HG03196 (cell line): Measurements from ENCODE around the gene RASD1.
"Not testable (repeated sequence)": the region's sequence is repeated elsewhere in the genome, so short reads cannot be mapped to it uniquely, and the experiment has no call there.

ENCODE experiments used
- ATAC-seq: cut with Tn5 transposase; IDR thresholded peaks from one replicate; pipeline ENCODE4 v1.9.1; 2021; ENCODE audit not compliant: unreplicated experiment

RASD1 gene

GRCh38 chr17:17497845-17498520, 1.8 kb upstream of the RASD1 start:
- ATAC-seq = no peak

DNA sequence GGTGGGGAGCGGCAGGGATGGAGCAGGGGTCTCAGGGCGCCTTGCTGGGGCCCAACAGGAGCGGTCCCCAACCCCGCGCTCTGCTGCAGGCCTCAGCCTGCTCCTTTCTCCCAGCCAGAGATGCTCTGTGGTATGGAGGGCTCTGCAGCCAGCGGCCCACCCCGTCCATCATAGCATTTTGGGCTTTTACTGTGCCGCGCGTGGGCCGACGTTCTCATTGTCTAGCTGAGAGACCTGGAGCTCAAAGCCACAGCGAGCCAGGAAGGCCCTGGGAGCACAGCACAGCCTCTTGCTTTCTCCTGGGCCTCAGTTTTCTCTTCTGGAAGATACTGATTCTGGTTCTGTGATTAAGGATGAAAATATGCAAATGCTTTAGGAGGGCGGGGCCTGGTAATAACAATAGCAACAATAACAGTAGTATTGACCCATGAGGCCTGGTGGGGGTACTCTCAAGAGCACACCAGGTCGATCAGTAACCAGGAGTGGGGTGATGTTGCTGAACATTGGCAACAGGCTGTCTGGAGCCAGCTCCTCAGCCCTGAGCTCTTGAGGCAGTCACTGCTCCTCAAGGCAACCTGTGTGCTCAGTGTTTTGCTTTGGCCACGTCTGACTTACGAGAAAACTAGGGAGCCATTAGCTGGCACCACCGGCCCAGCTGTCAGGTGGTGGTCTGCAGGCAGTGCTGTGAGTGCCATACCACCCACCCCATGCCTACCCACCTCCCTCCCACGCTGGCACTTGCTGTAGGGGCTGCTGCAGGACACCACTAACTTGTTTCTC, 1.1 kb upstream of the RASD1 start:
- ATAC-seq = no peak

GRCh38 chr17:17495536-17496188, 533 bp downstream of the RASD1 start:
- no peak for ATAC-seq

DNA sequence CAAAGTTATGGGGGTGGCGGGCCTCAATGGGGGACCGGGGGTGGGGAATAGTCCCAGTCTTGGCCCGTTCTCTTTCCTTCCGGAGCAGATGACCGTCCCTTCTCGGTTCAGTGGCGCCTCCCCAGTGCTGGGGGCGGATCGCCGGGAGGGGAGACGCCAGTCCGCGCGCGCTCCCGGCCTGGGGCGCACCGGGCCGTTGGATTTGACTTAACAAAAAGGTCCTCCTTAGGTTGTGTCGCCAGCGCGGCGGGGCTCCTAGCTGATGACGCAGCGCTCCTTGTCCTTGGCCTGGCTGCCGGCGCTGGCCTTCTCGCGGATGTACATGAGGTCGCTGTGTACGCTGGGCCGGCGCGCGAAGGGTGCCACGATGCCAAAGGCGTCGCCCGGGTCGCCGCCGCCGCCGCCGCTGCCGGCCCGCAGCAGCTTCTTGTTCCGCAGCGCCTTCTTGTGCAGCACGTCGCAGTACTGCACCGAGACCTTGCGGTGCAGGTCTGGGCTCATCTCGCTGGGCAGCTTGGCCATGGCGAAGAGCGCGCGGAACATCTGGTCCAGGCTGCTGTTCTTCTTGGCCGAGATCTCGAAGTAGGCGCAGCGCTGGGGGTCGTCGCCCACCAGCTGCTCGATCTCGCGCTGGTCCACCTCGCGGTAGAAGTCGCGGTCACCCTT, 1.2 kb downstream of the RASD1 start:
- no peak for ATAC-seq

DNA sequence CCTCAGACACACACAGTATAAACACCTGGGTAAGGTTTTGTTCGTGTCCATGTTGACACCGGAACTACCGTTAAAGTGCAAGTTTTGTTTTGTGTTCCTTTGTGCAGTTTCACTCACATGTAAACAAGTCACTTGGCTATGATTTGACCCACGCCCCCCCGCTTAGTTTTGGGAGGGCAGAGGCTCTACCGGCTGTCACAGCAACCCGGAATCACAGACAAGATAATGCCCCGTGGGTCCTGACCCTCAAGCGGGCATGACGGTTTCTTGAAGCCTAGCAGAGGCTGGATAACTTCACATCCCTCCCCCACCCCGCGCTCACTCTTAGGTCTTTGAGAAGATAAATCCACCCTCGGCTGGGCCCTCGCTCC, 1.7 kb downstream of the RASD1 start:
- ATAC-seq = no peak

DNA sequence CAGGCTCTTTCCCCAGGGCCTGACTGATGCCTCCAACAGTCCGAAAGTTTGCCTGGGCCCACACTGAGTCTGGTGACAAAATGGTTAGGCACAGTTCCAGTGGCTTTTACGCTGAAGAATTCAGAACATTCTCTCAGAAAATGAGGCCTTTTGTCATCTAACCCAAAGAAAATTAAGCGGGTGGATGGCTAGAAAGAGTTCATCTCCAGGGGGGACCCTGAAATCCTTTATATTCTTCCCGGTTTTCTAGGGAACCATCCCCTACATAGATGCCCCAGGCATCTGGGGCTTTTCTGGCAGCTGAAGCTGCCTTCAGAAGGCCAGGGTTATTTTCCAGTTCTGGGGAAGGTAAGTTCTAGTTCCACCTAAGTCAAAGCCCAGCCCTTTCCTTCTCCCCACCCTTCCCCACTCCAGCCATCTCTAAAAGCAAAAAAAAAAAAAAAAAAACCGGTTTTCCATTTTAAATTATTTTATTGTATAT, 2.2 kb downstream of the RASD1 start:
- no peak for ATAC-seq

- no peak for ATAC-seq
Measured at GRCh38 chr17:17493249-17493985, 2.8 kb downstream of the RASD1 start.

DNA sequence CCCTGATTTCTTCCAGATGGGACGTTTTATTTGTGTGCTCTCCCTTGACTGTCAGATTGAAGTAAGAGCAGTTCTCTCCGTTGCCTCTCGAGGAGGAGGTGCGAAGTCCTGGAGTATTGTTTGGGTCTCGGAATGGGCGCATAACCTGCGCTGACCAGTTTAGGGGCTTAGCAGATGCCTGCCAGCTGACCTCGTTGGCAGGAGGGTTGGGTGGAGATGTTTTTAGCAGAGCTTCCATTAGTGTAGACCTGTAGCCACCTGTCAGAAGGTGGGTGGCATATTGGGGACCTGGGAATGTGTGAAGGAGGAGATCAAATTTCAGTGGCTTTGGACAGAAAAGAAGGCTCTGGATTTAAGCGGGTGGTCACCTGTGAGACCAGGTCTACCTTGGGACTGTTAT, 3.6 kb downstream of the RASD1 start:
- ATAC-seq = no peak

GRCh38 chr17:17492085-17492484, 4.1 kb downstream of the RASD1 start:
- no peak for ATAC-seq

GRCh38 chr17:17491546-17491988, 4.6 kb downstream of the RASD1 start:
- no peak for ATAC-seq

- no peak for ATAC-seq
Measured at GRCh38 chr17:17491031-17491471, 5.1 kb downstream of the RASD1 start.

DNA sequence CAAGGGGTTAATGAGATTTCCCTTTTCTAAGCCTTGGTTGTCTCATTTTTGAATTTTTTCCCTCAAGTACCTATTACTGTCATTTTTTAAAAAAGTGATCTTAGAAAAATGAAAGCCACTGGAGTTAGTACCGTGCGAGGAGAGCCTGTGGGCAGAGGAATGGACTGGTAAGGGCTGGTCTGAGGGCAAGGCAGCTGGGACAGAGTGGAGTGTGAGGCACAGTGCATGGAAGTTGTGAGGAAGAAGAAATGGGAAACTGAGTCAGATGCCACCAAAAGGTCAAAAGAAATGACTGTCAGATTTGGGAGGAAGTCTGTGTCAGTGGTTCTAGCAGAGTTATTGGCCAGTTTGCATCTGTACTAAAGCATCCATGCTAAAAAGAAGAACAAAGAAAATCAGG, 8.2 kb downstream of the RASD1 start:
- no peak for ATAC-seq

DNA sequence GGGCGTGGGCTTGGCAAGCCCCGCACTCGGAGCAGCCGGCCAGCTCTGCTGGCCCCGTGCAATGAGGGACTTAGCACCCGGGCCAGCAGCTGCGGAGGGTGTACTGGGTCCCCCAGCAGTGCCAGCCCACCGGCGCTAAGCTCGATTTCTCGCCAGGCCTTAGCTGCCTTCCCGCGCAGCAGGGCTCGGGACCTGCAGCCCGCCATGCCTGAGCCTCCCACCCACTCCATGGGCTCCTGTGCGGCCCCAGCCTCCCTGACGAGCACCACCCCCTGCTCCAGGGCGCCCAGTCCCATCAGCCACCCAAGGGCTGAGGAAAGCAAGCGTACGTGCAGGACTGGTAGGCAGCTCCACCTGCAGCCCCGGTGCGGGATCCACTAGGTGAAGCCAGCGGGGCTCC, 9.8 kb downstream of the RASD1 start:
- not testable (repeated sequence) for ATAC-seq

DNA sequence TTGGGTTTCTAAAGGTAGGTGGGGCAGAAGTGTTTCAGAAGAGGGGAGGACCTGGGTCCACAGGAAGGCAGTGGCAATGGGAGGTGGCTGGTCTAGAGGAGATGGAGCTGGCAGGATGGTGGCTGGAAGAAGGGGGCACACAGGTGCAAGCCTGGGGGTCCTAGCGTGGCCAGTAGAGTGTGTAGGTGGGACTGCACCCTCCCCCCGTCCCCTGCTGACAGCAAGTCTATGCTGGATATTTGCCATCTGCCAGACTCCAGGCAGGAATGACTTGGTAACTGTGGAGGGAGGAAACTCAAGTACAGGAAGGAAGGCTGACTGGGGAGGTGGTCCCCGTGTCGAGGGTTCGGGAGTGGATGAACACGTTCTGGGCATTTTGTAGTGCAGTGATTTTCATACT, 10.8 kb downstream of the RASD1 start:
- no peak for ATAC-seq

- no peak for ATAC-seq
Measured at GRCh38 chr17:17484451-17484899, 11.7 kb downstream of the RASD1 start.

- ATAC-seq = no peak
Measured at GRCh38 chr17:17481860-17482259, 14.3 kb downstream of the RASD1 start.

- ATAC-seq = no peak
Measured at GRCh38 chr17:17480593-17481148, 15.5 kb downstream of the RASD1 start.

GRCh38 chr17:17479209-17479608, 17.0 kb downstream of the RASD1 start:
- ATAC-seq = no peak

GRCh38 chr17:17476865-17477467, 19.2 kb downstream of the RASD1 start, which contains the start of gene MED9:
Gene MED9, plus strand, starts transcription at chr17:17477000. Its CDS starts 42 bp downstream, at chr17:17477042.
- peak; percentile 70 for ATAC-seq

- ATAC-seq = no peak
Measured at GRCh38 chr17:17474341-17474740, 21.9 kb downstream of the RASD1 start.
